ENCODE data around the gene ZNF524. TPM values are rescaled to one million over a fixed set of nuclear protein-coding genes. Genes with fewer than 3 reads are reported as not detected.

ZNF524 gene
- total and polyA plus RNA-seq, 3 experiments from 2014 or later: 13.9 to 35.9 (median 15.8) TPM

- peak overlapping the region; percentile 91 to 100 (median 99) for H3K4me3 Mint-ChIP-seq
- H3K9me3 ChIP-seq (ENCODE audit: low read length): no peaks in the 10 kb centered on the region
- peaks cover 59% of the 10 kb centered on the region for H3K4me1 ChIP-seq (ENCODE audit: insufficient read depth, low read length)
- POLR2A ChIA-PET: interaction anchor here (0.7 to 3.1 kb wide), 5 partner anchors 12 to 355 kb away, joined by 3 to 12 read pairs (median 5); partner anchors contain the start of genes CCDC106, FIZ1 and U2AF2
- H3K36me3 ChIP-seq (ENCODE audit: insufficient read depth, low read length): no peaks in the 10 kb centered on the region
- CTCF ChIA-PET: interaction anchor here (1.3 to 3.6 kb wide), 4 partner anchors 8 to 19 kb away, joined by 3 to 22 read pairs (median 13); partner anchors contain the start of genes CCDC106 and U2AF2
- no peaks in the 10 kb centered on the region for H3K27me3 ChIP-seq (ENCODE audit: insufficient read depth, low read length, poor library complexity, severe bottlenecking)
- H3K27me3 Mint-ChIP-seq: peaks cover 0 to 7% of the 10 kb centered on the region in 2 donors
- peaks cover 54 to 73% (median 66%) of the 10 kb centered on the region in 3 donors for H3K4me1 Mint-ChIP-seq
- H3K27ac Mint-ChIP-seq: peak overlapping the region; percentile 98 to 100 (median 100)
- H3K4me3 ChIP-seq (ENCODE audit: low read length): peak overlapping the region; percentile 91
- no peaks in the 10 kb centered on the region for H3K9me3 Mint-ChIP-seq
- peaks cover 3 to 32% (median 8%) of the 10 kb centered on the region in 3 donors for H3K36me3 Mint-ChIP-seq
- no peak for DNase-seq
- H3K27ac ChIP-seq (ENCODE audit: low read depth, low read length): peak overlapping the region; percentile 100
These were observed 35.9 kb downstream of the ZNF524 start for GRCh38 chr19:55635856-55636440.

- Mint-ChIP-seq H3K4me1 (peaks cover 55 to 75% (median 66%) of the 10 kb centered on the region in 3 donors), H3K4me3 (peak overlapping the region; percentile 91 to 100 (median 99)), H3K9me3 (no peaks in the 10 kb centered on the region), H3K36me3 (peaks cover 3 to 34% (median 8%) of the 10 kb centered on the region in 3 donors), H3K27me3 (peaks cover 0 to 7% of the 10 kb centered on the region in 2 donors), H3K27ac (peak overlapping the region; percentile 98 to 100 (median 100))
- Histone ChIP-seq H3K4me1 (ENCODE audit: insufficient read depth, low read length) (peaks cover 58% of the 10 kb centered on the region), H3K4me3 (ENCODE audit: low read length) (peak overlapping the region; percentile 91), H3K27ac (ENCODE audit: low read depth, low read length) (no peak overlapping the region), H3K27me3 (ENCODE audit: insufficient read depth, low read length, poor library complexity, severe bottlenecking) (no peaks in the 10 kb centered on the region), H3K9me3 (ENCODE audit: low read length) (no peaks in the 10 kb centered on the region), H3K36me3 (ENCODE audit: insufficient read depth, low read length) (no peaks in the 10 kb centered on the region)
- POLR2A ChIA-PET: interaction anchor here (1.1 to 3.1 kb wide), 4 partner anchors 11 to 37 kb away, joined by 3 to 12 read pairs (median 5); partner anchors contain the start of genes CCDC106, FIZ1, U2AF2 and ZNF524
- CTCF ChIA-PET: interaction anchor here (1.2 to 2.8 kb wide), 5 partner anchors 9 to 18 kb away, joined by 3 to 18 read pairs (median 3); partner anchors contain the start of genes CCDC106 and U2AF2
- DNase-seq: no peak
These were observed 36.6 kb downstream of the ZNF524 start for GRCh38 chr19:55636723-55637122.

GRCh38 chr19:55637534-55637933 is 37.4 kb downstream of the ZNF524 start:
- Mint-ChIP-seq H3K36me3 (peaks cover 3 to 34% (median 8%) of the 10 kb centered on the region in 3 donors), H3K4me1 (peaks cover 55 to 74% (median 64%) of the 10 kb centered on the region in 3 donors), H3K4me3 (peak overlapping the region; percentile 3 to 100 (median 55))

DNA sequence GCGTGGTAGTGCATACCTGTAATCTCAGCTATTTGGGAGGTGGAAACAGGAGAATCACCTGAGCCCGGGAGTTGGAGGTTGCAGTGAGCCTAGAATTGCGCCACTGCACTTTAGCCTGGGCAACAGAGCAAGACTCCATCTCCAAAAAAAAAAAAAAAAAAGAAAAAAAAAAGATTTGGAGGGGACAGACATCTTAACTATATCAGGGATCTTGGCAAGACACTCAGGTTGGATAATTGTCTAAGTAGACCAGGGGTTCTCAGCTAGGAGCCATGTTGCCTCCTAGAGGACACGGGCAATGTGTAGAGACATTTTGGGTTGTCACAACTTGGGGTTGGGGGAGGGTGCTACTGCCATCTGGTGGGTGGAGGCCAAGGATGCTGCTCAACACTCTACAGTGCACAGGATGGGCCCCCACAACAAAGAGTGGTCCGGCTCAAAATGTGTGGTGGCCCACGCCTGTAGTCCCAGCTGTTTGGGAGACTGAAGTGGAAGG is 38.8 kb downstream of the ZNF524 start:
- DNase-seq: peak in 4 of 5 donors; percentile 35 to 75 (median 55)
- H3K4me1 ChIP-seq (ENCODE audit: insufficient read depth, low read length): peaks cover 52% of the 10 kb centered on the region
- Mint-ChIP-seq H3K9me3 (peaks cover 0 to 3% (median 0%) of the 10 kb centered on the region in 5 donors), H3K27me3 (peaks cover 0 to 5% of the 10 kb centered on the region in 2 donors), H3K27ac (peak overlapping the region; percentile 62 to 98 (median 86)), H3K36me3 (peaks cover 3 to 35% (median 8%) of the 10 kb centered on the region in 3 donors), H3K4me3 (peak overlapping the region in 6 of 7 donors; percentile 46 to 86 (median 62)), H3K4me1 (peaks cover 61 to 79% (median 73%) of the 10 kb centered on the region in 3 donors)
- H3K27me3 ChIP-seq (ENCODE audit: insufficient read depth, low read length, poor library complexity, severe bottlenecking): no peaks in the 10 kb centered on the region
- ChIA-PET CTCF (interaction anchor here (0.8 to 2.3 kb wide), 6 partner anchors 10 to 135 kb away, joined by 3 to 11 read pairs (median 4); partner anchors contain the start of genes U2AF2 and ZNF865), POLR2A (interaction anchor here (0.6 to 1.7 kb wide), 5 partner anchors 18 to 383 kb away, joined by 3 to 14 read pairs (median 4); no protein-coding TSS in a partner anchor)
- no peak overlapping the region for H3K4me3 ChIP-seq (ENCODE audit: low read length)
- H3K9me3 ChIP-seq (ENCODE audit: low read length): no peaks in the 10 kb centered on the region
- no peak overlapping the region for H3K27ac ChIP-seq (ENCODE audit: low read depth, low read length)
- H3K36me3 ChIP-seq (ENCODE audit: insufficient read depth, low read length): no peaks in the 10 kb centered on the region

More at GRCh38 chr19:55637534-55637933, 37.4 kb downstream of the ZNF524 start:
- no peak overlapping the region for H3K4me3 ChIP-seq (ENCODE audit: low read length)
- H3K27ac Mint-ChIP-seq: peak overlapping the region in 7 of 8 donors; percentile 15 to 98 (median 84)
- CTCF ChIA-PET: interaction anchor here (0.9 to 2.8 kb wide), 6 partner anchors 10 to 31 kb away, joined by 3 to 18 read pairs (median 4); partner anchors contain the start of genes CCDC106 and U2AF2
- peaks cover 0 to 5% of the 10 kb centered on the region in 2 donors for H3K27me3 Mint-ChIP-seq
- no peak overlapping the region for H3K27ac ChIP-seq (ENCODE audit: low read depth, low read length)
- POLR2A ChIA-PET: interaction anchor here (1.2 to 1.7 kb wide), 2 partner anchors 19 to 38 kb away, joined by 5 to 8 read pairs; partner anchors contain the start of genes FIZ1 and ZNF524
- H3K4me1 ChIP-seq (ENCODE audit: insufficient read depth, low read length): peaks cover 50% of the 10 kb centered on the region
- H3K36me3 ChIP-seq (ENCODE audit: insufficient read depth, low read length): no peaks in the 10 kb centered on the region
- H3K9me3 ChIP-seq (ENCODE audit: low read length): no peaks in the 10 kb centered on the region
- no peak for DNase-seq
- H3K27me3 ChIP-seq (ENCODE audit: insufficient read depth, low read length, poor library complexity, severe bottlenecking): no peaks in the 10 kb centered on the region
- no peaks in the 10 kb centered on the region for H3K9me3 Mint-ChIP-seq

DNA sequence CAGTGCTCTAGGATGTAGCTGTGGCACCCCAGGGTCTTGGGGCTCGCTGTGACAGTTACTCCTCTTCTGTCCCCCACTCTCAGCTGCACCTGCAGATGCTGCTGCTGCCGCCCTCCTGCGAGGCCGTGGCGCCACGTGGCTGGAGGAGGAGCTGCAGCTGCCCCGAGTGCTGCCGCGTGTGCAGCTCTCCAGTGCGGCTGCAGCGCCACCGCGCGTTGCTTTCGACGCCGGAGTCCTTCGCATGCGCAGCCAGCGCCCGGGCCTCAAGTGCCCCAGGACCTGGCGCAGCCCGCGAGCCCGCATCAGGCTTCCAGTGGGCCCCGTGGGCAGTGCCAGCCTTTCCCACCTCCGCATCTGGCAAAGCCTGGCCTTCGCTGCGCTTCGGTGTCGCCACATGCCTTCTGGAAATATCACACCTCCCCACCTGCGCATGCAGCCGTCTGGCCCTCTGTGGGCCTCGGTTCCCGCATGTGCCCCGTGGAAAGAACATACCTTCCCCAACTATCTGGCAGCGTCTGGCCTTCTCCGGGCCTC is 40.0 kb downstream of the ZNF524 start:
- H3K27ac Mint-ChIP-seq: peak overlapping the region; percentile 63 to 98 (median 83)
- peaks cover 0 to 3% (median 0%) of the 10 kb centered on the region in 5 donors for H3K9me3 Mint-ChIP-seq
- peak overlapping the region; percentile 69 for H3K27ac ChIP-seq (ENCODE audit: low read depth, low read length)
- ChIA-PET POLR2A (interaction anchor here (1.7 to 1.9 kb wide), 2 partner anchors 14 to 35 kb away, joined by 4 to 10 read pairs; partner anchors contain the start of gene U2AF2), CTCF (interaction anchor here (0.8 to 2.3 kb wide), 5 partner anchors 9 to 136 kb away, joined by 4 to 11 read pairs (median 4); partner anchors contain the start of genes ZNF784 and ZNF865)
- DNase-seq: peak; percentile 55 to 82 (median 69)
- H3K36me3 Mint-ChIP-seq: peaks cover 3 to 34% (median 8%) of the 10 kb centered on the region in 3 donors
- H3K4me3 ChIP-seq (ENCODE audit: low read length): peak overlapping the region; percentile 41
- H3K27me3 ChIP-seq (ENCODE audit: insufficient read depth, low read length, poor library complexity, severe bottlenecking): no peaks in the 10 kb centered on the region
- H3K4me1 Mint-ChIP-seq: peaks cover 62 to 80% (median 72%) of the 10 kb centered on the region in 3 donors
- H3K36me3 ChIP-seq (ENCODE audit: insufficient read depth, low read length): no peaks in the 10 kb centered on the region
- H3K27me3 Mint-ChIP-seq: peaks cover 0 to 4% of the 10 kb centered on the region in 2 donors
- H3K9me3 ChIP-seq (ENCODE audit: low read length): no peaks in the 10 kb centered on the region
- peaks cover 53% of the 10 kb centered on the region for H3K4me1 ChIP-seq (ENCODE audit: insufficient read depth, low read length)
- H3K4me3 Mint-ChIP-seq: peak overlapping the region; percentile 69 to 86 (median 73)

- peaks cover 3 to 34% (median 8%) of the 10 kb centered on the region in 3 donors for H3K36me3 Mint-ChIP-seq
- ChIA-PET CTCF (interaction anchor here (1.0 to 2.3 kb wide), 2 partner anchors 9 to 137 kb away, joined by 4 to 9 read pairs; no protein-coding TSS in a partner anchor), POLR2A (interaction anchor here (1.9 to 2.2 kb wide), 2 partner anchors 14 to 16 kb away, joined by 10 to 11 read pairs; partner anchors contain the start of genes U2AF2 and ZNF784)
- H3K36me3 ChIP-seq (ENCODE audit: insufficient read depth, low read length): peaks cover 4% of the 10 kb centered on the region
- peak in 4 of 5 donors; percentile 41 to 69 (median 52) for DNase-seq
- H3K27me3 Mint-ChIP-seq: peaks cover 0 to 3% of the 10 kb centered on the region in 2 donors
- H3K27ac ChIP-seq (ENCODE audit: low read depth, low read length): peak within 1 kb of the TSS; percentile 69
- no peaks in the 10 kb centered on the region for H3K9me3 ChIP-seq (ENCODE audit: low read length)
- peak within 1 kb of the TSS; percentile 95 for H3K4me3 ChIP-seq (ENCODE audit: low read length)
- H3K4me1 ChIP-seq (ENCODE audit: insufficient read depth, low read length): peaks cover 49% of the 10 kb centered on the region
- H3K4me1 Mint-ChIP-seq: peaks cover 58 to 79% (median 71%) of the 10 kb centered on the region in 3 donors
- no peaks in the 10 kb centered on the region for H3K27me3 ChIP-seq (ENCODE audit: insufficient read depth, low read length, poor library complexity, severe bottlenecking)
- H3K9me3 Mint-ChIP-seq: peaks cover 0 to 3% (median 0%) of the 10 kb centered on the region in 5 donors
- peak within 1 kb of the TSS; percentile 84 to 97 (median 92) for H3K4me3 Mint-ChIP-seq
- peak within 1 kb of the TSS; percentile 84 to 98 (median 92) for H3K27ac Mint-ChIP-seq
These were observed 40.7 kb downstream of the ZNF524 start, which contains the start of gene ZNF580 for GRCh38 chr19:55640577-55641425. Gene ZNF580, plus strand, starts transcription at chr19:55641002. Its CDS starts 1,507 bp downstream, at chr19:55642509.
